HCT116 (cell line): ENCODE measurements around the gene SPDYE3. TPM values are rescaled to one million over a fixed set of nuclear protein-coding genes. Genes with fewer than 3 reads are reported as not detected.
A peak's percentile ranks its signal among the peaks of the same experiment; 100 is the strongest.
"Not testable (repeated sequence)": the region's sequence is repeated elsewhere in the genome, so short reads cannot be mapped to it uniquely, and the experiment has no call there.

Experiments used
- ATAC-seq: fragments of 200-7000 bp; cut with Tn5 transposase; 2 replicates; pipeline ENCODE4 v1.9.1; 2020; ENCODE audit warnings: mild to moderate bottlenecking, moderate library complexity
- BruUV-seq: library from RNA; stranded (reverse); fragments of 400-500 nt; replicated peaks from 2 replicates; lab custom pipeline; 2021; lab: Mats Ljungman, UMichigan
- CTCF ChIA-PET: fragments of 300-600 bp; sonication (Branson Sonifier 250); formaldehyde crosslinking; loops from one replicate; lab custom pipeline; 2021; ENCODE audit warnings: antibody characterized with exemption; lab: Charles Lee
- POLR2A ChIA-PET: fragments of 300-600, 350-600 bp; sonication (Branson Sonifier 250); formaldehyde crosslinking; loops from one replicate; lab custom pipeline; 2021; ENCODE audit warnings: antibody characterized with exemption; lab: Charles Lee
- RAD21 ChIA-PET, 2 experiments: fragments of 300-600 bp; sonication (Branson Sonifier 250); formaldehyde crosslinking; loops; one replicate each; lab custom pipeline; 2023; ENCODE audit warnings: low total read pairs in 2 of 2; ENCODE audit not compliant: uncharacterized antibody in 2 of 2, unreplicated experiment in 2 of 2, low non-redundant PET in 1 of 2; lab: Charles Lee
- DNase-seq: peaks from one replicate; pipeline ENCODE4 v3.0.0-alpha.2; 2010; ENCODE audit warnings: low read depth, low spot score
- H2AFZ ChIP-seq: fragments of 200-600 bp; shearing (Covaris generic), sonication (generic); 2 replicates; pipeline ENCODE4 v1.6.1; 2017; ENCODE audit warnings: low read depth, mixed run types, mixed read lengths, antibody characterized with exemption, low read length; ENCODE audit not compliant: poor library complexity, severe bottlenecking
- H3K27ac ChIP-seq: 2 replicates; pipeline ENCODE4 v1.5.1; 2012; ENCODE audit warnings: low read depth, low read length
- H3K27me3 ChIP-seq: fragments of 200-600 bp; sonication (generic); 2 replicates; pipeline ENCODE4 v1.6.1; 2016; ENCODE audit warnings: mixed run types, low read length, mixed read lengths; ENCODE audit not compliant: insufficient read depth
- H3K36me3 ChIP-seq, 2 experiments: fragments of 200-500 bp in 1 of 2; fragments of 200-600 bp in 1 of 2; sonication (Bioruptor generic) in 1 of 2; sonication (generic) in 1 of 2; 2 replicates each; pipeline versions ENCODE4 v1.5.1 to v1.6.1; 2014 to 2016; ENCODE audit warnings: low read length in 2 of 2, inconsistent platforms in 1 of 2, mixed read lengths in 1 of 2, mixed run types in 1 of 2; ENCODE audit not compliant: insufficient read depth in 2 of 2, control insufficient read depth in 1 of 2
- H3K4me1 ChIP-seq, 2 experiments: fragments of 200-600 bp in 1 of 2; sonication (generic) in 1 of 2; 2 replicates each; pipeline versions ENCODE4 v1.5.1 to v1.6.1; 2012 to 2017; ENCODE audit warnings: low read length in 2 of 2, inconsistent platforms in 1 of 2, mild to moderate bottlenecking in 1 of 2, mixed read lengths in 1 of 2, mixed run types in 1 of 2, moderate library complexity in 1 of 2; ENCODE audit not compliant: insufficient read depth in 2 of 2, control insufficient read depth in 1 of 2
- H3K4me2 ChIP-seq: fragments of 200-600 bp; sonication (generic); 2 replicates; pipeline ENCODE4 v1.6.1; 2017; ENCODE audit warnings: mixed run types, low read length, mixed read lengths
- H3K4me3 ChIP-seq, 2 experiments: fragments of 200-600 bp in 1 of 2; sonication (generic) in 1 of 2; replicated peaks in 1 of 2; 2 replicates each; pipeline ENCODE4 v1.5.1; 2011 to 2016; ENCODE audit warnings: low read length in 2 of 2, control low read depth in 1 of 2, low read depth in 1 of 2, mild to moderate bottlenecking in 1 of 2, mixed read lengths in 1 of 2, mixed run types in 1 of 2
- H3K79me2 ChIP-seq: fragments of 200-600 bp; sonication (generic); 2 replicates; pipeline ENCODE4 v1.6.1; 2017; ENCODE audit warnings: mild to moderate bottlenecking, mixed run types, low read length, moderate library complexity, mixed read lengths; ENCODE audit not compliant: insufficient read depth
- H3K9ac ChIP-seq: fragments of 200-600 bp; sonication (generic); 2 replicates; pipeline ENCODE4 v1.6.1; 2016; ENCODE audit warnings: low read length, mixed read lengths
- H3K9me2 ChIP-seq: fragments of 200-600 bp; sonication (generic), shearing (Covaris generic); 2 replicates; pipeline ENCODE4 v1.6.1; 2017; ENCODE audit warnings: mixed run types, mild to moderate bottlenecking, moderate library complexity; ENCODE audit not compliant: insufficient read depth
- H3K9me3 ChIP-seq, 2 experiments: fragments of 200-500 bp in 1 of 2; fragments of 200-600 bp in 1 of 2; sonication (Bioruptor generic) in 1 of 2; sonication (generic) in 1 of 2; 2 replicates each; pipeline ENCODE4 v1.6.1; 2014 to 2017; ENCODE audit warnings: low read length in 2 of 2, mixed read lengths in 2 of 2, inconsistent platforms in 1 of 2, low read depth in 1 of 2, mild to moderate bottlenecking in 1 of 2, mixed run types in 1 of 2, moderate library complexity in 1 of 2; ENCODE audit not compliant: control insufficient read depth in 1 of 2, insufficient read depth in 1 of 2
- H4K20me1 ChIP-seq: fragments of 200-600 bp; sonication (generic), shearing (Covaris generic); 2 replicates; pipeline ENCODE4 v1.6.1; 2017; ENCODE audit warnings: mixed run types, mild to moderate bottlenecking, moderate library complexity; ENCODE audit not compliant: insufficient read depth
- EZH2phosphoT487 ChIP-seq: fragments of 200-600 bp; IDR thresholded peaks from 2 replicates; pipeline ENCODE4 v1.6.1; 2018; ENCODE audit warnings: antibody characterized with exemption, borderline replicate concordance
- ZNF274 ChIP-seq: fragments of 200-500 bp; sonication (Bioruptor generic); IDR thresholded peaks from 2 replicates; pipeline ENCODE4 v1.6.1; 2014; ENCODE audit warnings: mild to moderate bottlenecking, low read depth, low read length, inconsistent platforms
- intact Hi-C: fragments of 100-400 bp; cut with micrococcal nuclease; formaldehyde crosslinking; loops from 2 replicates; pipeline ENCODE4 v1.10.0; 2022
- total RNA-seq: library from RNA; stranded (reverse); gene quantifications from one replicate; pipeline ENCODE4 v1.2.1, GENCODE V29; 2021; ENCODE audit not compliant: unreplicated experiment
- TF ChIP-seq, protein P1 (sequence below): IDR thresholded peaks from 2 replicates; pipeline ENCODE4 v1.6.1; 2011; ENCODE audit warnings: mild to moderate bottlenecking, low read length, moderate library complexity; ENCODE audit not compliant: insufficient replicate concordance; ENCODE audit errors: extremely low read depth

SPDYE3 gene
- total RNA-seq, 1 experiment from 2014 or later: not detected

DNA sequence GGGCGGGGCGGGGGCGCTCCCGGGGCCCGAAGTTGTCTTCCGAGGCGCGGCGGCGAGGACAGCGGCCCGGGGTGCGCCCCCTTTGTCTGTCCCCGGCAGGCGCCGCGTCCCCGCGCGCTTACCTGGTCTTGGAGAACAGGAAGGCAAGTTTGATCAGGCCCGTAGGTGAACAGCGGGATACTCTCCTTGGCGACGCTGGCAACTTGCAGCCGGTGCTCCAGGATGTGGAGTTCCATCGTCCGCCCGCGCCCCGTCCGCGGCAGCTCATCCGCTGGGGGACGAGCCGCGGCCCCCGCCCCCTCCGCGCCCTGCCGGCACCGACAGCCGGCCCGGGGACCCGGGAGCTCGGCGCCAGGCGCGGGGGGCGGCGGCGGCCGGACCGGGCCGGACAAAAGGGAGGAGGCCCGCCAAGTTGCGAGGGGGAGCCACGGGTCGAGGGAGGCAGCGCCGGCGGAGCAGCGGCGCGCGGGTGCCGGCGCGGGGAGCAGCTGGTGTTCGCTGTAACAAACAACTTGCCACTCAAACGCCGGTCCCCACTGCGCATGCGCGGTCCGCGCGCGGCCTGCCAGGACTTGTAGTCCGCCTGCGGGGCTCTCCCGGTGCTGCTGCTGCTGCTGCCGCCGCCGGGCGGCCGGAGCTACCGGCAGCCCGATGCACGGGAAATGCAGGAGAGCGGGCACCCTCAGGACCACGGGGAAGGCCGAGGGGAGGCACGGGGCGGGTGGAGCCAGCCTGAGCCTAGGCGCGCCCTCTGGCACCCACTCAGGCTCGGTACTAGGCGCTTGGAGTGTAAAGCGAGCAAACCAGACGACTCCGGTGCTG, 35.6 kb upstream of the SPDYE3 start (continued):
- TF ChIP-seq, protein P1, sequence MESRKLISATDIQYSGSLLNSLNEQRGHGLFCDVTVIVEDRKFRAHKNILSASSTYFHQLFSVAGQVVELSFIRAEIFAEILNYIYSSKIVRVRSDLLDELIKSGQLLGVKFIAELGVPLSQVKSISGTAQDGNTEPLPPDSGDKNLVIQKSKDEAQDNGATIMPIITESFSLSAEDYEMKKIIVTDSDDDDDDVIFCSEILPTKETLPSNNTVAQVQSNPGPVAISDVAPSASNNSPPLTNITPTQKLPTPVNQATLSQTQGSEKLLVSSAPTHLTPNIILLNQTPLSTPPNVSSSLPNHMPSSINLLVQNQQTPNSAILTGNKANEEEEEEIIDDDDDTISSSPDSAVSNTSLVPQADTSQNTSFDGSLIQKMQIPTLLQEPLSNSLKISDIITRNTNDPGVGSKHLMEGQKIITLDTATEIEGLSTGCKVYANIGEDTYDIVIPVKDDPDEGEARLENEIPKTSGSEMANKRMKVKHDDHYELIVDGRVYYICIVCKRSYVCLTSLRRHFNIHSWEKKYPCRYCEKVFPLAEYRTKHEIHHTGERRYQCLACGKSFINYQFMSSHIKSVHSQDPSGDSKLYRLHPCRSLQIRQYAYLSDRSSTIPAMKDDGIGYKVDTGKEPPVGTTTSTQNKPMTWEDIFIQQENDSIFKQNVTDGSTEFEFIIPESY: no peak
- TF ChIP-seq EZH2phosphoT487: no peak
- TF ChIP-seq, all 23 proteins: peak for 5

DNA sequence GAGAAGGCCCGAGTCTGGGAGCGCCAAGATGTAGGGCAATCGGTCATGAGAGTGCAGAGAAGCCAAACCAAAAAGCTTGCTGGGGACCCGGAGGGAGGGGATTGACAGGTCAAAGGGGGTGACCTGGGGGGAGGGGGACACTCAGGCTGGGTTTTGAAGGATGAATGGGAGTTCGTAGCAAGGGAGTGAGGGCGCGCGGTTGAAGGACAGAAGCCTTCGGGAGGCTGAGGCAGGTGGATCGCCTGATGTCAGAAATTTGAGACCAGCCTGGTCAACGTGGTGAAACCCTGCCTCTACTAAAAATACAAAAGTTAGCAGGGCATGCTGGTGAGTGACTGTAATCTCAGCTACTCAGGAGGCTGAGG, 35.0 kb upstream of the SPDYE3 start:
- Histone ChIP-seq H3K9ac (peak overlapping the region; percentile 47), H3K4me3 (peak overlapping the region; percentile 50 to 57), H3K27ac (peak overlapping the region; percentile 59), H3K79me2 (peaks cover 12% of the 10 kb centered on the region; the same call in 1 of the 2 replicates), H3K4me1 (peaks cover 32 to 45% of the 10 kb centered on the region in 2 experiments), H3K4me2 (peak overlapping the region; percentile 71)
- ATAC-seq, H2AFZ ChIP-seq, H3K9me3 ChIP-seq, H3K9me2 ChIP-seq, BruUV-seq, H4K20me1 ChIP-seq, RAD21 ChIA-PET, DNase-seq, intact Hi-C loops, H3K36me3 ChIP-seq, POLR2A ChIA-PET, H3K27me3 ChIP-seq: not testable (repeated sequence)
- CTCF ChIA-PET: interaction anchor here (1.0 kb wide), 1 partner anchor 140 kb away, joined by 3 read pairs; no protein-coding TSS in a partner anchor

DNA sequence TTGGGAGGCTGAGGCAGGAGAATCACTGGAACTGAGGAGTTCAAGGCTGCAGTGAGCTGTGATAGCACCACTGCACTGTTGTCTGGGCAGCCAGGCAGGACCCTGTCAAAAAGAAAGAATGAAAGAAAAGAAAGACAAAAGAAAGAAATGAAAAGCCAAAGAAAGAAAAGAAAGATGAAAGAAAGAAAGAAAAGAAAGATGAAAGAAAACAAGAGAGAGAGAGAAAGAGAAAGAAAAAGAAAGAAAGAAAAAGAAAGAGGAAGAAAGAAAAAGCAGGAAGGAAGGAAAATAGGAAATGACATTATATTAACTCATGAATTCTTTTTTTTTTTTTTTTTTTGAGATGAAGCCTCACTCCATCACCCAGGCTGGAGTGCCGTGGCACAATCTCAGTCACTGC, 32.4 kb upstream of the SPDYE3 start:
- H2AFZ ChIP-seq: no peak overlapping the region
- H3K79me2 ChIP-seq: no peaks in the 10 kb centered on the region
- H3K36me3 ChIP-seq: no peaks in the 10 kb centered on the region
- no peak overlapping the region for H3K4me3 ChIP-seq
- ATAC-seq: no peak
- H3K9me2 ChIP-seq: no peaks in the 10 kb centered on the region
- TF ChIP-seq EZH2phosphoT487 (no peak), ZNF274 (no peak)
- no TSS peak for BruUV-seq
- H3K4me2 ChIP-seq: no peak overlapping the region
- no peaks in the 10 kb centered on the region for H4K20me1 ChIP-seq
- RAD21 ChIA-PET: no interaction called here
- no peaks in the 10 kb centered on the region for H3K9me3 ChIP-seq
- POLR2A ChIA-PET: interaction anchor here (0.6 kb wide), 1 partner anchor 185 kb away, joined by 4 read pairs; no protein-coding TSS in a partner anchor
- CTCF ChIA-PET: interaction anchor here (0.7 kb wide), 1 partner anchor 57 kb away, joined by 3 read pairs; no protein-coding TSS in a partner anchor
- intact Hi-C loops: no loop called here
- H3K27me3 ChIP-seq: no peaks in the 10 kb centered on the region
- peaks cover 13 to 22% of the 10 kb centered on the region in 2 experiments for H3K4me1 ChIP-seq
- H3K27ac ChIP-seq: no peak overlapping the region
- no peak for DNase-seq
- no peak overlapping the region for H3K9ac ChIP-seq

DNA sequence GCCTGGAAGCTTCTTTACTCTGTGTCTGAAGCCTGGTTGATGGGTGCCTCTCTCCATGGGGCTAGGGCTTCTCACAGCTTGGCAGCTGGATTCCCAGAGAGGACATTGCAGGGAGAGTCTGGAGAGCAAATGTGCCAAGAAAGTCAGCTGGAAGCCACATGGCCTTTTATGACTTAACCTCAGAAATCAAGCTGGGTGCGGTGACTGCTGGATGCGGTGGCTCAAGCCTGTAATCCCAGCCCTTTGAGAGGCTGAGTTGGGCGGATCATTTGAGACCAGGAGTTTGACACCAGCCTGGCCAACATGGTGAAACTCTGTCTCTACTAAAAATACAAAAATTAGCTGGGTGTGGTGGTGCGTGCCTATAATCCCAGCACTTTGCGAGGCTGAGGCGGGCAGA, 31.4 kb upstream of the SPDYE3 start:
- H3K4me3 ChIP-seq, DNase-seq, POLR2A ChIA-PET, H3K9me3 ChIP-seq, CTCF ChIA-PET, H3K79me2 ChIP-seq, intact Hi-C loops, H3K4me2 ChIP-seq, H3K27me3 ChIP-seq, H3K9me2 ChIP-seq, H4K20me1 ChIP-seq, H3K9ac ChIP-seq, BruUV-seq, H3K36me3 ChIP-seq, ATAC-seq, H3K27ac ChIP-seq, H2AFZ ChIP-seq, RAD21 ChIA-PET: not testable (repeated sequence)
- peaks cover 8 to 12% of the 10 kb centered on the region in 2 experiments; a peak in 2 of 4 replicates for H3K4me1 ChIP-seq
